Measurements from ENCODE around the gene LHX5. TPM values are rescaled to one million over a fixed set of nuclear protein-coding genes. Genes with fewer than 3 reads are reported as not detected.

The LHX5 gene
- total RNA-seq, 2 experiments from 2014 or later, result not detected

GRCh38 chr12:113477171-113477841 is 5.6 kb upstream of the LHX5 start:
- ATAC-seq, result no peak
- intact Hi-C loops (cut with DNase I, micrococcal nuclease), result loop anchor here in 1 of 2 experiments (10.0 kb wide), 1 partner anchor 1187 kb away; no protein-coding TSS in a partner anchor
- H3K27ac Mint-ChIP-seq, result no peak overlapping the region

GRCh38 chr12:113476176-113476986 is 4.7 kb upstream of the LHX5 start:
- H3K4me3 Mint-ChIP-seq, result no peak overlapping the region
- peaks cover 2% of the 10 kb centered on the region for H3K9me3 Mint-ChIP-seq (ENCODE audit: low read depth)
- peaks cover 75% of the 10 kb centered on the region for H3K27me3 Mint-ChIP-seq
- CTCF ChIA-PET, result no interaction called here
- ATAC-seq, result no peak
- H3K36me3 Mint-ChIP-seq (ENCODE audit: low read depth), result peaks cover 2% of the 10 kb centered on the region
- peaks cover 7% of the 10 kb centered on the region for H3K4me1 Mint-ChIP-seq
- intact Hi-C loops (cut with DNase I, micrococcal nuclease), result loop anchor here in 1 of 2 experiments (10.0 kb wide), 1 partner anchor 1188 kb away; no protein-coding TSS in a partner anchor
- POLR2A ChIA-PET, result no interaction called here
- H3K27ac Mint-ChIP-seq, result no peak overlapping the region
- no peak for DNase-seq

More at GRCh38 chr12:113477171-113477841, 5.6 kb upstream of the LHX5 start:
- ChIA-PET POLR2A (no interaction called here), CTCF (no interaction called here)
- peaks cover 2% of the 10 kb centered on the region for H3K9me3 Mint-ChIP-seq (ENCODE audit: low read depth)
- peaks cover 2% of the 10 kb centered on the region for H3K36me3 Mint-ChIP-seq (ENCODE audit: low read depth)
- no peak for DNase-seq
- H3K4me3 Mint-ChIP-seq, result no peak overlapping the region
- H3K27me3 Mint-ChIP-seq, result peaks cover 75% of the 10 kb centered on the region
- peaks cover 7% of the 10 kb centered on the region for H3K4me1 Mint-ChIP-seq

- Mint-ChIP-seq H3K36me3 (ENCODE audit: low read depth) (peaks cover 2% of the 10 kb centered on the region), H3K4me3 (no peak overlapping the region), H3K4me1 (peaks cover 7% of the 10 kb centered on the region), H3K9me3 (ENCODE audit: low read depth) (peaks cover 2% of the 10 kb centered on the region), H3K27ac (no peak overlapping the region), H3K27me3 (peaks cover 72% of the 10 kb centered on the region)
- ATAC-seq (no peak), DNase-seq (no peak)
- ChIA-PET POLR2A (no interaction called here), CTCF (interaction anchor here (2.0 kb wide), 1 partner anchor 11 kb away, joined by 10 read pairs; no protein-coding TSS in a partner anchor)
- intact Hi-C loops (cut with DNase I, micrococcal nuclease), result loop anchor here in 1 of 2 experiments (2.0 to 10.0 kb wide), 2 partner anchors 965 to 1189 kb away; no protein-coding TSS in a partner anchor
Observed at GRCh38 chr12:113475451-113476175, 3.9 kb upstream of the LHX5 start.

GRCh38 chr12:113474635-113475436 is 3.2 kb upstream of the LHX5 start:
- ChIA-PET POLR2A (interaction anchor here (0.7 kb wide), 1 partner anchor 88 kb away, joined by 3 read pairs; no protein-coding TSS in a partner anchor), CTCF (interaction anchor here (2.0 kb wide), 1 partner anchor 10 kb away, joined by 10 read pairs; no protein-coding TSS in a partner anchor)
- peaks cover 2% of the 10 kb centered on the region for H3K36me3 Mint-ChIP-seq (ENCODE audit: low read depth)
- no peak overlapping the region for H3K4me3 Mint-ChIP-seq
- DNase-seq, result no peak
- intact Hi-C loops (cut with DNase I, micrococcal nuclease), result loop anchor here (2.0 to 10.0 kb wide), 3 partner anchors 932 to 1190 kb away; partner anchors contain the start of gene TBX5 (in 1 of the 2)
- H3K27me3 Mint-ChIP-seq, result peaks cover 70% of the 10 kb centered on the region
- no peak for ATAC-seq
- H3K9me3 Mint-ChIP-seq (ENCODE audit: low read depth), result peaks cover 2% of the 10 kb centered on the region
- H3K27ac Mint-ChIP-seq, result no peak overlapping the region
- peaks cover 4% of the 10 kb centered on the region for H3K4me1 Mint-ChIP-seq

GRCh38 chr12:113473942-113474341 is 2.3 kb upstream of the LHX5 start:
- Mint-ChIP-seq H3K27me3 (peaks cover 68% of the 10 kb centered on the region), H3K27ac (no peak overlapping the region), H3K4me1 (peaks cover 4% of the 10 kb centered on the region), H3K4me3 (no peak overlapping the region), H3K9me3 (ENCODE audit: low read depth) (no peaks in the 10 kb centered on the region), H3K36me3 (ENCODE audit: low read depth) (no peaks in the 10 kb centered on the region)
- ATAC-seq, result no peak
- intact Hi-C loops (cut with DNase I, micrococcal nuclease), result loop anchor here (2.0 to 10.0 kb wide), 4 partner anchors 931 to 1191 kb away; partner anchors contain the start of gene TBX5 (in 1 of the 2)
- ChIA-PET POLR2A (interaction anchor here (0.7 kb wide), 1 partner anchor 89 kb away, joined by 3 read pairs; no protein-coding TSS in a partner anchor), CTCF (interaction anchor here (0.7 to 2.0 kb wide), 3 partner anchors 10 to 739 kb away, joined by 3 to 10 read pairs (median 8); no protein-coding TSS in a partner anchor)
- DNase-seq, result no peak

- ATAC-seq (no peak), DNase-seq (no peak)
- Mint-ChIP-seq H3K27ac (no peak overlapping the region), H3K4me1 (peaks cover 4% of the 10 kb centered on the region), H3K27me3 (peaks cover 72% of the 10 kb centered on the region), H3K9me3 (ENCODE audit: low read depth) (no peaks in the 10 kb centered on the region), H3K36me3 (ENCODE audit: low read depth) (no peaks in the 10 kb centered on the region), H3K4me3 (no peak overlapping the region)
- ChIA-PET POLR2A (no interaction called here), CTCF (interaction anchor here (0.6 to 2.0 kb wide), 4 partner anchors 9 to 739 kb away, joined by 3 to 10 read pairs (median 6); no protein-coding TSS in a partner anchor)
- intact Hi-C loops (cut with DNase I, micrococcal nuclease), result loop anchor here (2.0 to 10.0 kb wide), 3 partner anchors 931 to 1191 kb away; partner anchors contain the start of gene TBX5 (in 1 of the 2)
Observed at GRCh38 chr12:113473400-113473799, 1.7 kb upstream of the LHX5 start.

GRCh38 chr12:113472191-113473121 is 785 bp upstream of the LHX5 start:
- DNase-seq, result no peak
- ChIA-PET CTCF (interaction anchor here (0.6 to 2.0 kb wide), 2 partner anchors 10 to 96 kb away, joined by 4 to 8 read pairs; no protein-coding TSS in a partner anchor), POLR2A (no interaction called here)
- Mint-ChIP-seq H3K4me1 (peaks cover 8% of the 10 kb centered on the region), H3K36me3 (ENCODE audit: low read depth) (no peaks in the 10 kb centered on the region), H3K27me3 (peaks cover 68% of the 10 kb centered on the region), H3K4me3 (no peak overlapping the region), H3K9me3 (ENCODE audit: low read depth) (no peaks in the 10 kb centered on the region), H3K27ac (no peak overlapping the region)
- no peak for ATAC-seq
- intact Hi-C loops (cut with DNase I, micrococcal nuclease), result loop anchor here (2.0 to 10.0 kb wide), 3 partner anchors 932 to 1192 kb away; partner anchors contain the start of gene TBX5 (in 1 of the 2)

- Mint-ChIP-seq H3K27me3 (peaks cover 72% of the 10 kb centered on the region), H3K4me3 (no peak overlapping the region), H3K36me3 (ENCODE audit: low read depth) (no peaks in the 10 kb centered on the region), H3K27ac (no peak overlapping the region), H3K4me1 (peaks cover 9% of the 10 kb centered on the region), H3K9me3 (ENCODE audit: low read depth) (no peaks in the 10 kb centered on the region)
- DNase-seq (no peak), ATAC-seq (no peak)
- intact Hi-C loops (cut with DNase I, micrococcal nuclease), result loop anchor here (5.0 to 10.0 kb wide), 2 partner anchors 936 to 1194 kb away; partner anchors contain the start of gene TBX5 (in 1 of the 2)
- CTCF ChIA-PET, result no interaction called here
- POLR2A ChIA-PET, result no interaction called here
Observed at GRCh38 chr12:113470871-113471618, 626 bp downstream of the LHX5 start.
